H1 (cell line): ENCODE data around the gene SYDE2. TPM values are rescaled to one million over a fixed set of nuclear protein-coding genes. Genes with fewer than 3 reads are reported as not detected.

ENCODE experiments used
- CTCF ChIA-PET: fragments of 300-600 bp; sonication (Branson Sonifier 250); formaldehyde crosslinking; loops from one replicate; lab custom pipeline; 2021; ENCODE audit not compliant: partially characterized antibody; lab: Charles Lee
- POLR2A ChIA-PET: fragments of 300-600 bp; sonication (Branson Sonifier 250); formaldehyde crosslinking; loops from one replicate; lab custom pipeline; 2021; ENCODE audit warnings: inconsistent platforms; ENCODE audit not compliant: partially characterized antibody; lab: Charles Lee
- DNase-seq, 2 experiments: peaks; one replicate each; pipeline versions ENCODE4 v3.0.0 to v3.0.0-alpha.2; 2010 to 2022; ENCODE audit warnings: low spot score in 2 of 2, low read depth in 1 of 2, mixed read lengths in 1 of 2
- FAIRE-seq: peaks from 2 replicates; lab custom pipeline; 2011; peaks lifted over from hg19 to GRCh38; lab: Jason Lieb, UNC
- H2AFZ ChIP-seq: 2 replicates; pipeline ENCODE4 v1.8.1; 2012; ENCODE audit warnings: low read length, inconsistent platforms
- H2AK5ac ChIP-seq: 2 replicates; pipeline ENCODE4 v1.6.1; 2013; ENCODE audit warnings: low read depth, low read length
- H2BK120ac ChIP-seq: replicated peaks from 2 replicates; pipeline ENCODE3; 2013; ENCODE audit warnings: low read depth, low read length, inconsistent platforms
- H2BK12ac ChIP-seq: 2 replicates; pipeline ENCODE4 v1.6.1; 2013; ENCODE audit warnings: low read depth, low read length
- H2BK15ac ChIP-seq: 2 replicates; pipeline ENCODE4 v1.6.1; 2013; ENCODE audit warnings: low read length
- H2BK20ac ChIP-seq: 2 replicates; pipeline ENCODE4 v1.6.1; 2013; ENCODE audit warnings: low read length
- H2BK5ac ChIP-seq: 2 replicates; pipeline ENCODE4 v1.6.1; 2013; ENCODE audit warnings: low read depth, low read length
- H3K14ac ChIP-seq: 2 replicates; pipeline ENCODE4 v1.6.1; 2013; ENCODE audit warnings: inconsistent platforms; ENCODE audit not compliant: insufficient read length
- H3K18ac ChIP-seq: 2 replicates; pipeline ENCODE4 v1.6.1; 2013; ENCODE audit warnings: low read length; ENCODE audit errors: extremely low read depth
- H3K23ac ChIP-seq: 2 replicates; pipeline ENCODE4 v1.6.1; 2013; ENCODE audit warnings: inconsistent platforms; ENCODE audit not compliant: insufficient read length
- H3K23me2 ChIP-seq: 2 replicates; pipeline ENCODE4 v1.6.1; 2013; ENCODE audit warnings: low read depth, low read length
- H3K27ac ChIP-seq: 2 replicates; pipeline ENCODE4 v1.6.1; 2011; ENCODE audit warnings: low read depth, low read length, inconsistent platforms
- H3K27me3 ChIP-seq, 4 experiments: replicated peaks in 1 of 4; 1 replicate in 1 of 4; 2 replicates in 3 of 4; pipeline versions ENCODE4 v1.6.1 to v1.8.1; 2011 to 2013; ENCODE audit warnings: low read length in 3 of 4, mild to moderate bottlenecking in 3 of 4, inconsistent platforms in 2 of 4, mixed read lengths in 2 of 4, moderate library complexity in 1 of 4; ENCODE audit not compliant: control insufficient read depth in 3 of 4, insufficient read depth in 3 of 4; ENCODE audit errors: extremely low read depth in 1 of 4
- H3K36me3 ChIP-seq, 4 experiments: 2 replicates each; pipeline versions ENCODE4 v1.6.1 to v1.8.1; 2011 to 2013; ENCODE audit warnings: mild to moderate bottlenecking in 4 of 4, low read length in 3 of 4, moderate library complexity in 2 of 4, control low read depth in 1 of 4, inconsistent platforms in 1 of 4; ENCODE audit not compliant: insufficient read depth in 4 of 4, control insufficient read depth in 2 of 4
- H3K4ac ChIP-seq: replicated peaks from 2 replicates; pipeline ENCODE3; 2013; ENCODE audit warnings: low read length, low read depth, mixed read lengths, inconsistent platforms; ENCODE audit not compliant: insufficient read length
- H3K4me1 ChIP-seq, 4 experiments: replicated peaks in 1 of 4; 1 replicate in 1 of 4; 2 replicates in 3 of 4; pipeline versions ENCODE4 v1.6.1 to v1.8.1; 2011 to 2013; ENCODE audit warnings: low read length in 3 of 4, inconsistent platforms in 2 of 4, mixed read lengths in 1 of 4; ENCODE audit not compliant: insufficient read depth in 4 of 4, control insufficient read depth in 3 of 4
- H3K4me2 ChIP-seq, 2 experiments: 2 replicates each; pipeline versions ENCODE4 v1.6.1 to v1.8.1; 2011 to 2013; ENCODE audit warnings: low read depth in 2 of 2, low read length in 2 of 2, control low read depth in 1 of 2, inconsistent platforms in 1 of 2, mild to moderate bottlenecking in 1 of 2; ENCODE audit not compliant: insufficient read depth in 1 of 2
- H3K4me3 ChIP-seq, 4 experiments: fragments of 200-600, 300-600 bp in 1 of 4; sonication (generic), shearing (Covaris generic), sonication (Bioruptor Twin) in 1 of 4; 2 replicates each; pipeline versions ENCODE4 v1.5.1 to v1.8.1; 2011 to 2016; ENCODE audit warnings: low read length in 4 of 4, low read depth in 3 of 4, control low read depth in 2 of 4, inconsistent platforms in 2 of 4, mild to moderate bottlenecking in 2 of 4, mixed read lengths in 1 of 4, moderate library complexity in 1 of 4; ENCODE audit not compliant: insufficient read depth in 2 of 4; ENCODE audit errors: extremely low read depth in 1 of 4
- H3K56ac ChIP-seq: replicated peaks from 2 replicates; pipeline ENCODE3; 2013; ENCODE audit warnings: low read depth, mild to moderate bottlenecking, mixed read lengths, low read length, inconsistent platforms; ENCODE audit not compliant: insufficient read length
- H3K79me1 ChIP-seq: 2 replicates; pipeline ENCODE4 v1.6.1; 2013; ENCODE audit warnings: low read depth, low read length, control low read depth
- H3K79me2 ChIP-seq, 2 experiments: 2 replicates each; pipeline versions ENCODE4 v1.6.1 to v1.8.1; 2012 to 2013; ENCODE audit warnings: low read length in 2 of 2, mild to moderate bottlenecking in 2 of 2, inconsistent platforms in 1 of 2; ENCODE audit not compliant: insufficient read depth in 2 of 2, control insufficient read depth in 1 of 2
- H3K9ac ChIP-seq, 4 experiments: replicated peaks in 1 of 4; 1 replicate in 1 of 4; 2 replicates in 3 of 4; pipeline versions ENCODE4 v1.6.1 to v1.8.1; 2011 to 2013; ENCODE audit warnings: low read depth in 3 of 4, low read length in 3 of 4, control low read depth in 2 of 4, mild to moderate bottlenecking in 2 of 4, moderate library complexity in 2 of 4, inconsistent platforms in 1 of 4; ENCODE audit errors: extremely low read depth in 1 of 4
- H3K9me3 ChIP-seq, 2 experiments: 2 replicates each; pipeline versions ENCODE4 v1.6.1 to v1.8.1; 2012 to 2013; ENCODE audit warnings: mild to moderate bottlenecking in 2 of 2, moderate library complexity in 2 of 2, control low read depth in 1 of 2, inconsistent platforms in 1 of 2, low read depth in 1 of 2, low read length in 1 of 2, mixed read lengths in 1 of 2; ENCODE audit not compliant: insufficient read depth in 2 of 2
- H4K20me1 ChIP-seq, 2 experiments: replicated peaks in 1 of 2; 2 replicates each; pipeline versions ENCODE3 to v1.8.1; 2011 to 2013; ENCODE audit warnings: inconsistent platforms in 2 of 2, low read length in 2 of 2, mild to moderate bottlenecking in 1 of 2; ENCODE audit not compliant: insufficient read depth in 2 of 2, control insufficient read depth in 1 of 2
- H4K5ac ChIP-seq: 2 replicates; pipeline ENCODE4 v1.6.1; 2013; ENCODE audit warnings: low read length, low read depth, mixed read lengths, inconsistent platforms; ENCODE audit not compliant: insufficient read length
- H4K8ac ChIP-seq: 2 replicates; pipeline ENCODE4 v1.8.0; 2013; ENCODE audit warnings: mild to moderate bottlenecking, moderate library complexity, low read length, inconsistent platforms; ENCODE audit not compliant: insufficient read depth; ENCODE audit errors: extremely low read depth
- H4K91ac ChIP-seq: replicated peaks from 2 replicates; pipeline ENCODE3; 2013; ENCODE audit warnings: low read length, mixed read lengths, inconsistent platforms; ENCODE audit not compliant: insufficient read length
- ATF3 ChIP-seq: IDR thresholded peaks from 2 replicates; pipeline ENCODE4 v1.6.1; 2011; ENCODE audit warnings: low read depth, mild to moderate bottlenecking, low read length; ENCODE audit not compliant: insufficient read depth
- WGBS, 2 experiments: shearing (Covaris generic) in 1 of 2; methylation state at CpG; one replicate each; pipeline versions ENCODE4 v1.1.6 to v1.1.7; 2013 to 2015; ENCODE audit warnings: low lambda C conversion rate in 2 of 2, mixed read lengths in 2 of 2, inconsistent platforms in 1 of 2, low coverage in 1 of 2, missing lambda C conversion rate in 1 of 2; ENCODE audit not compliant: insufficient replicate concordance in 2 of 2, insufficient coverage in 1 of 2, insufficient read length in 1 of 2; ENCODE audit errors: extremely low coverage in 1 of 2, missing lambda C conversion rate in 1 of 2; 5-methylcytosine and 5-hydroxymethylcytosine counted together
- polyA plus RNA-seq, 7 experiments: library from polyadenylated mRNA; depleted of rRNA in 3 of 7; stranded (reverse) in 5 of 7; unstranded in 2 of 7; fragments of >200 nt in 5 of 7; fragments of 200-250 nt in 2 of 7; gene quantifications; 1 replicate in 5 of 7; 2 replicates in 1 of 7; 4 replicates in 1 of 7; pipeline versions ENCODE4 v1.2.1 to v1.2.3, GENCODE V29; 2011 to 2013; ENCODE audit warnings: missing spikeins in 2 of 7, mixed read lengths in 2 of 7
- total RNA-seq: library from RNA; stranded (reverse); fragmentation: NEBNext Ultra II Directional; extraction: Animal tissue kit (Norgen Biotek cat#: 25700); gene quantifications from 2 replicates; pipeline ENCODE4 v1.2.1, GENCODE V29; 2021

The SYDE2 gene
- total and polyA plus RNA-seq, 2 of the 8 experiments (the other 6 are each of a cell fraction or from before 2014, with no cell fraction given): 1.6 to 14.6 TPM

DNA sequence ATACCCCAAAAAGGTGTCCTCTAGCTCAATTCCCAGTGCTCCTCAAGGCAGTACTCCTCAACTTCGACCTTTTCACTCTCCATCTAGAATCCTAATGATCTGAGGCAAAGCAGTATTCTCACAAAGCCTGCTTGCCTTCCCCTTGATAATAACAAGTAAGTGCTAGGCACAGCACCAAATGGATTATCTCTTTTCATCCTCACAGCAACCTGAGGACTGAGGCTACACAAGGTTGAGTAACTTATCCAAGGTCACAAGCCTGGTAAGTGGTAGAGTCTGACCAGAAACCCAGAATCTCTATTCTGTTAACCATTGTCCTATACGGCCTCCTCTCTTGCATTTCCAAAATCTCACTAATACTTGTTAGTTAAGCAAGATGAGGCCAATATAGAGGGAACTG, 5.1 kb downstream of the SYDE2 start:
- Histone ChIP-seq H3K36me3 (no peaks in the 10 kb centered on the region; a peak in 1 of 8 replicates), H3K4me2 (peak overlapping the region in 1 of 2 experiments; percentile 33; a peak in 1 of 4 replicates), H2BK12ac (no peak overlapping the region), H3K4me1 (peaks cover 0 to 3% (median 0%) of the 10 kb centered on the region in 4 experiments; a peak in 3 of 7 replicates), H3K79me2 (peaks cover 0 to 69% of the 10 kb centered on the region in 2 experiments; a peak in 2 of 4 replicates), H2BK120ac (no peak overlapping the region), H4K5ac (no peak overlapping the region), H4K8ac (no peak overlapping the region), H2BK20ac (no peak overlapping the region), H2AK5ac (no peak overlapping the region), H3K18ac (no peak overlapping the region), H4K91ac (no peak overlapping the region), H3K27ac (no peak overlapping the region), H3K27me3 (no peaks in the 10 kb centered on the region), H3K9me3 (no peaks in the 10 kb centered on the region), H3K4ac (no peak overlapping the region), H3K79me1 (0 out of 2 replicates have a peak, but pooled peaks cover 2% of the 10 kb centered on the region), H2AFZ (no peak overlapping the region), H3K23ac (no peak overlapping the region), H3K4me3 (no peak overlapping the region), H2BK5ac (no peak overlapping the region), H3K14ac (no peak overlapping the region), H3K56ac (no peak overlapping the region), H3K23me2 (peaks cover 7% of the 10 kb centered on the region), H3K9ac (no peak overlapping the region), H4K20me1 (no peaks in the 10 kb centered on the region), H2BK15ac (no peak overlapping the region)
- 80% methylated on average over 2 of the region's 2 CpGs; no CpG with 5 or more reads in 1 of the 2 experiments for WGBS, 2 experiments
- no peak for FAIRE-seq
- no peak for DNase-seq
- no peak for TF ChIP-seq ATF3
- ChIA-PET POLR2A (interaction anchor here (0.7 kb wide), 1 partner anchor 66 kb away, joined by 3 read pairs; no protein-coding TSS in a partner anchor), CTCF (interaction anchor here (0.6 to 1.0 kb wide), 3 partner anchors 87 to 251 kb away, joined by 3 to 4 read pairs (median 3); no protein-coding TSS in a partner anchor)
